Measurements from ENCODE around the gene PRND. TPM values are rescaled to one million over a fixed set of nuclear protein-coding genes. Genes with fewer than 3 reads are reported as not detected.
"Not testable (repeated sequence)": the region's sequence is repeated elsewhere in the genome, so short reads cannot be mapped to it uniquely, and the experiment has no call there.

The PRND gene
- total RNA-seq, 1 donor from 2014 or later = not detected

DNA sequence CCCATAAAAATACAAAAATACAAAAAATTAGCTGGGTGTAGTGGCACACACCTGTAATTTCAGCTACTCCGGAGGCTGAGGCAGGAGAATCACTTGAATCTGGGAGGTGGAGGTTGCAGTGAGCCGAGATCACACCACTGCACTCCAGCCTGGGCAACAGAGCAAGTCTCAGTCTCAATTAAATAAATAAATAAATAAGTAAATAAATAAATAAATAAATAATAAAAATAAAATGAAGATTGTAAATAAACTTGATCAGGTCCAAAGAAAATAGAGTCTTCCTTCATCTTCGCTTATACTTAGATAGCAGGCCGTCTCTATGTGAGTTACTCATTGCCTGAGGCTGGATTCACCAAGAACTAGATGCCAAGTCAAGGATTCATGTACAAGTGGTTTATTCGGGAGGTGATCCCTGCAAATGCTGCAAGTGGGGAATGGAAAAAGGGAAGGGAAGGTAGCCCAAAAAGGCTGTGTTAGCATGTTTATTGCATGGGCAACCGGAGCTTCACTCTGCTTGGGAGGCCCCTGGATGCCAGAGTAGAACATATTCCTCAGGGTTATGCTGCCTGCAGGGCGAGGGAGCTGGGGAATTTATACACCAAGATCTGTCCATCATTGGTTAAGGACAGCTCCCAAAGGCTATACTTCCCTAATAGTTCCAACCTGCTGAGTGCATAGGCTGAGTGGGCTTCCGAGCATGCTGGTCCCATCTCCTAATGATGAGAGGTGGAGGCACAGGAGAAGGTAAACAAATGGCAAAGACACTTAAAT is 16.3 kb downstream of the PRND start:
- peaks cover 39% of the 10 kb centered on the region for H3K27me3 Mint-ChIP-seq (ENCODE audit: low read depth)
- no peak overlapping the region for H3K4me3 Mint-ChIP-seq
- no peak for DNase-seq (ENCODE audit: low spot score in 2 of 2, unreplicated experiment in 2 of 2)
- H3K27ac Mint-ChIP-seq = no peak overlapping the region
- no peaks in the 10 kb centered on the region for H3K9me3 Mint-ChIP-seq
- H3K36me3 Mint-ChIP-seq = no peaks in the 10 kb centered on the region
- TF ChIP-seq, protein P1, sequence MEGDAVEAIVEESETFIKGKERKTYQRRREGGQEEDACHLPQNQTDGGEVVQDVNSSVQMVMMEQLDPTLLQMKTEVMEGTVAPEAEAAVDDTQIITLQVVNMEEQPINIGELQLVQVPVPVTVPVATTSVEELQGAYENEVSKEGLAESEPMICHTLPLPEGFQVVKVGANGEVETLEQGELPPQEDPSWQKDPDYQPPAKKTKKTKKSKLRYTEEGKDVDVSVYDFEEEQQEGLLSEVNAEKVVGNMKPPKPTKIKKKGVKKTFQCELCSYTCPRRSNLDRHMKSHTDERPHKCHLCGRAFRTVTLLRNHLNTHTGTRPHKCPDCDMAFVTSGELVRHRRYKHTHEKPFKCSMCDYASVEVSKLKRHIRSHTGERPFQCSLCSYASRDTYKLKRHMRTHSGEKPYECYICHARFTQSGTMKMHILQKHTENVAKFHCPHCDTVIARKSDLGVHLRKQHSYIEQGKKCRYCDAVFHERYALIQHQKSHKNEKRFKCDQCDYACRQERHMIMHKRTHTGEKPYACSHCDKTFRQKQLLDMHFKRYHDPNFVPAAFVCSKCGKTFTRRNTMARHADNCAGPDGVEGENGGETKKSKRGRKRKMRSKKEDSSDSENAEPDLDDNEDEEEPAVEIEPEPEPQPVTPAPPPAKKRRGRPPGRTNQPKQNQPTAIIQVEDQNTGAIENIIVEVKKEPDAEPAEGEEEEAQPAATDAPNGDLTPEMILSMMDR (IDR thresholded peaks at IDR 0.05; ENCODE audit: unreplicated experiment) = no peak
- H3K4me1 Mint-ChIP-seq = no peaks in the 10 kb centered on the region

DNA sequence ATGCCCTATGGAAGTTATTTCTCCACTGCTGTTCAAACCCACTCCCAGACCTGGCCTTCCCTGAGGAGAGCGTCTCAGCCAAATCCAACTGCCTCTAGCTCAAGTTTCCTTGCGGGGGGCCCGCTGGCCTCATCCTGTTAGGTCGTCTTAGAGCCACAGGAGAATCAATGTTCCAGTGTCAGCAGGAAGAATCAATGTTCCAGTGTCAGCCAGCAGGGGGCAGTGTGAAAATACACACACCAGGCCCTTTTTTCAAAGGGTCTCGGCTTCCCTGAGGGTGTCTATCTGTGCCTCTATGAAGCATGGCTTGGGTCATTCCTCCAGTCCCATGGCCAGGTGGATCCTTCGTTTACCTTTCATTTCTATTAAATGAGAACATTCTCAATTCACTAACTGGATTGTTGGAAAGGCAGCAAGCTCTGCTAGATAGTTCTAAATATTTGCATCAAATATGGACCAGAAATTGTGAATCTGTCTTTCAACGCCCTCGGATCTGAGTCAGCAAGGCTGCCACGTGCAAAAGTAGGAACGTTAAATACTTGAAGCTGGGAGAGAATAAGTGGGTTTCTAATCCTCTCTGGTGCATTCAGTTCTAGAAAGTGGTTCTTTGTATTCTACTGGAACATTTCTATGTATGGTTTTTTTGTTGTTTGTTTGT is 19.2 kb downstream of the PRND start:
- no peak overlapping the region for H3K27ac Mint-ChIP-seq
- H3K4me3 Mint-ChIP-seq = no peak overlapping the region
- H3K36me3 Mint-ChIP-seq = no peaks in the 10 kb centered on the region
- no peaks in the 10 kb centered on the region for H3K9me3 Mint-ChIP-seq
- no peaks in the 10 kb centered on the region for H3K4me1 Mint-ChIP-seq
- TF ChIP-seq, protein P1 (IDR thresholded peaks at IDR 0.05; ENCODE audit: unreplicated experiment) = peak; percentile 92
- peaks cover 33% of the 10 kb centered on the region for H3K27me3 Mint-ChIP-seq (ENCODE audit: low read depth)
- DNase-seq (ENCODE audit: low spot score in 2 of 2, unreplicated experiment in 2 of 2) = peak; percentile 49 to 63

DNA sequence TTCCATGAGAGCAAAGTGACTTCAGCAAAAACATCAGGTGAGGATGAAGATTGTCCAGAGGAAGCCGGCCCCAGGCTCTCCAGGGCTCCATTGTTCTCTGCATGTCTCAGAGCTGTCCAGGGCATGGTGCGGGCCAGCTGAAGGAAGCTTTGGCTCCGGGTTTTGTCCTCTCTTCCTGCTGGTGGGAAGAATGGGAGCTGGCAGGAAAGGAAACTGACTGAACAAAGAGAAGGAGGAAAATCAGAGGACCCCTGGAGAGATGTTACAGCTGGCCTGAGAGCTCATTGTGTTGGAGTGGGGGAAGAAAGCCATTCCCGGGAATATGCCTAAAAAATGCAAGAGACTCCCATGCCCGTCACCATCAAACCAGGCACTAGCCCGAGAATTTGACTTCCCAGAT is 27.1 kb downstream of the PRND start:
- Mint-ChIP-seq H3K27ac (no peak overlapping the region), H3K36me3 (no peaks in the 10 kb centered on the region)
- no peak for DNase-seq (ENCODE audit: low spot score in 2 of 2, unreplicated experiment in 2 of 2)

DNA sequence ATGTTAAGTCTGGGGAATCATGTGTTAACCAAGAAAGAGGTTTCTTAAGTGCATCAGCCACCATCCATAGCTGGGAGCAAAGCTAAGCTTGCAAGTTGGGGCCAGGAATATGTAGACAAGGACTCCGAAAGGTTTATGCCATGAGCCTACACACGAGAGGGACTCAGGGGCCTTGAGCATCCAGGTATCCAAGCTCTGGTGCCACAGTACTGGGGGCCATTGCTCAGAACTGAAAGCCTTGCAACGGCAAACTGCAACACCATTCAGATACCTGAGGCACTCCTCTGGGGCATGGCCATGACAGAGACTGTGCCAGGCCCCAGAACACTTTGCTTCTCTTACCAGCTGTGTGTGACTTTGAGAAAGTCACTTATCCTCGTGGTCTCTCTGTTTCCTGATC is 27.6 kb downstream of the PRND start:
- no peak for DNase-seq (ENCODE audit: low spot score in 2 of 2, unreplicated experiment in 2 of 2)
- Mint-ChIP-seq H3K27ac (no peak overlapping the region), H3K4me3 (no peak overlapping the region), H3K27me3 (ENCODE audit: low read depth) (peaks cover 60% of the 10 kb centered on the region), H3K36me3 (no peaks in the 10 kb centered on the region), H3K4me1 (no peaks in the 10 kb centered on the region), H3K9me3 (peaks cover 5% of the 10 kb centered on the region)
- TF ChIP-seq, protein P1 (IDR thresholded peaks at IDR 0.05; ENCODE audit: unreplicated experiment) = no peak

More for the DNA sequence above, 27.1 kb downstream of the PRND start:
- H3K9me3 Mint-ChIP-seq = peaks cover 5% of the 10 kb centered on the region
- peaks cover 57% of the 10 kb centered on the region for H3K27me3 Mint-ChIP-seq (ENCODE audit: low read depth)
- TF ChIP-seq, protein P1 (IDR thresholded peaks at IDR 0.05; ENCODE audit: unreplicated experiment) = no peak
- no peak overlapping the region for H3K4me3 Mint-ChIP-seq
- H3K4me1 Mint-ChIP-seq = no peaks in the 10 kb centered on the region

DNA sequence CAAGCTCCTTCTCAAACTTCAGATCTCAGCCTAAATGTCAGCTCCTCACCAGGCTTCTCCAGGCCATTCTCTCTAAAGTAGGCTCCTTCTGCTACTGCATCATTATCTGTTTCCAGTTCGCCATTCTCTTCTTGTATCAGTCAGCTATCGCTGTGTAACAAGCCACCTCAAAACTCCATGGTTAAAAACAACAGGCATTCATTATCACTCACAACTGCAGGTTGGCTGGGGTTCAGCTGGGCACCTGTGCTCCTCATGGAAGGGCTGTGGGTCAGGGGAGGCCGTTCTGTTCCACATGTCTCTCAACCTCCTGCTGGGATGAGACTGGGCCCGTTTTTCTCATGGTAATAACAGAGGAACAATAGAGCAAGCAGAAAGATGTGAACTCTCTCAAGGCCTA is 28.7 kb downstream of the PRND start:
- no peaks in the 10 kb centered on the region for H3K4me1 Mint-ChIP-seq
- no peak overlapping the region for H3K27ac Mint-ChIP-seq
- no peak for DNase-seq (ENCODE audit: low spot score in 2 of 2, unreplicated experiment in 2 of 2)
- TF ChIP-seq, protein P1 (IDR thresholded peaks at IDR 0.05; ENCODE audit: unreplicated experiment) = no peak
- peaks cover 9% of the 10 kb centered on the region for H3K9me3 Mint-ChIP-seq
- no peaks in the 10 kb centered on the region for H3K36me3 Mint-ChIP-seq
- H3K27me3 Mint-ChIP-seq (ENCODE audit: low read depth) = peaks cover 61% of the 10 kb centered on the region
- no peak overlapping the region for H3K4me3 Mint-ChIP-seq

DNA sequence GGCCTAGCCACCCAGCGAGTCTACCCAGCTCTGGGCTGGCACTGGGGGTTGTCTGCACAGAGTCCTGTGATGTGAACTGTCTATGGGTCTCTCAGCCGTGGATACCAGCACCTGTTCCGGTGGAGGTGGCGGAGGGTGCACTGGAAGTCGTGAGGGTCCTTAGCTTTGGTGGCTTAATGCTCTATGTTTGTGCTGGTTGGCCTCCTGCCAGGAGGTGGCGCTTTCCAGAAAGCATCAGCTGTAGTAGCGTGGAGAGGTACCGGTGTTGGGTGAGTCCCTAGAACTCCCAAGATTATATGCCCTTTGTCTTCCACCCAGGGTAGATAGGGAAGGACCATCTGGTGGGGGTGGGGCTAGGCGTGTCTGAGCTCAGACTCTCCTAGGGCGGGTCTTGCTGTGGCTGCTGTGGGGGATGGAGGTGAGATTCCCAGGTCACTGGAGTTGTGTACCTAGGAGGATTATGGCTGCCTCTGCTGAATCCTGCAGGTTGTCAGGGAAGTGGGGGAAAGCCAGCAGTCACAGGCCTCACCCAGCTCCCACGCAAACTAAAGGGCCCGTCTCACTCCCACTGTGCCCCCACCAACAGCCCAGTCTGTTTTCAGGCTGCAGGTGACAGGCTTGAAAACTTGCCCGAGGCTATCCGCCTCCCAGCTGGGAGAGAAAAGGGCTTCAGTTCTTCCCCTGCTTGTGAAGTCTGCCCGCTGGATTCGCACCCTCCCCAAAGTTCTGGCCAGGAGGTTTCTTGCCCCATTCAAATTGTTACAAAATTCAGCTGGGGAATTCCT is 37.6 kb downstream of the PRND start:
- H3K27me3 Mint-ChIP-seq (ENCODE audit: low read depth) = peaks cover 68% of the 10 kb centered on the region
- DNase-seq (ENCODE audit: low spot score in 2 of 2, unreplicated experiment in 2 of 2) = peak in 1 of 2 experiments; percentile 47
- H3K9me3 Mint-ChIP-seq, H3K4me3 Mint-ChIP-seq, H3K36me3 Mint-ChIP-seq, H3K27ac Mint-ChIP-seq, H3K4me1 Mint-ChIP-seq: not testable (repeated sequence)

All from mesothelial cell of epicardium (in vitro differentiated cells).